ENCODE measurements around the gene SRGAP1. TPM values are rescaled to one million over a fixed set of nuclear protein-coding genes. Genes with fewer than 3 reads are reported as not detected.

Gene SRGAP1
- total and polyA plus RNA-seq, 9 of the 15 experiments (the other 6 are each of a cell fraction or from before 2014, with no cell fraction given), result 0.01 to 0.13 (median 0.04) TPM; not detected in 3

DNA sequence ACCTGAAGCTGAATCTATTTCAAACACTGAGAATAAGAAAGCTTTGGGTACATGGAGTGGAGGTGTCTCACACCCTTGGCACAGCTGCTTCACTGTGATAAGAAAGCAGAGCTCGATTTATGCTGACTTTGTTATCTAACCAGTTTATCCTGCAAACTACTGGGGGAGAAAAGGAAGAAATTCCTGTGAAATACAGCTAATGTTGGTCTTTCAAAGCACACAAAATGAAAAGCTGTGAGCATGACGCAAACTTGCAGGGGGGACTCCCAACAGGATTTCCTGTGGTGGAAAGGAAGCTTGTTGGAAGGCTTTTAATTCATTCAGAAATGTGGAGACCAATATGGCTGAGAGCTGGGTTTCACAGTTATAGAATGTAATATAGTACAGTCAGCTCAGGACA is 53.4 kb downstream of the SRGAP1 start (continued):
- TF ChIP-seq MYNN (IDR thresholded peaks at IDR 0.05) (no peak), MYNN (CRISPR knock-in tag; IDR thresholded peaks at IDR 0.05) (no peak), TAL1 (IDR thresholded peaks at IDR 0.05) (peak; percentile 47; the same call in 1 of the 2 replicates), SETDB1 (IDR thresholded peaks at IDR 0.05; ENCODE audit: low read length) (no peak), JUN (IDR thresholded peaks at IDR 0.05; ENCODE audit: borderline replicate concordance, low read depth, low read length) (no peak), JUN (CRISPR knock-in tag; IDR thresholded peaks at IDR 0.05; ENCODE audit: borderline replicate concordance) (no peak), ARID1B (IDR thresholded peaks at IDR 0.05) (peak; percentile 61), SMARCA4 (IDR thresholded peaks at IDR 0.05) (0 out of 2 replicates have a peak, but pooled peaks have one; percentile 15), ZNF274 (IDR thresholded peaks at IDR 0.05; ENCODE audit: borderline replicate concordance, low read depth, low read length) (no peak)
- TF ChIP-seq, protein P1, sequence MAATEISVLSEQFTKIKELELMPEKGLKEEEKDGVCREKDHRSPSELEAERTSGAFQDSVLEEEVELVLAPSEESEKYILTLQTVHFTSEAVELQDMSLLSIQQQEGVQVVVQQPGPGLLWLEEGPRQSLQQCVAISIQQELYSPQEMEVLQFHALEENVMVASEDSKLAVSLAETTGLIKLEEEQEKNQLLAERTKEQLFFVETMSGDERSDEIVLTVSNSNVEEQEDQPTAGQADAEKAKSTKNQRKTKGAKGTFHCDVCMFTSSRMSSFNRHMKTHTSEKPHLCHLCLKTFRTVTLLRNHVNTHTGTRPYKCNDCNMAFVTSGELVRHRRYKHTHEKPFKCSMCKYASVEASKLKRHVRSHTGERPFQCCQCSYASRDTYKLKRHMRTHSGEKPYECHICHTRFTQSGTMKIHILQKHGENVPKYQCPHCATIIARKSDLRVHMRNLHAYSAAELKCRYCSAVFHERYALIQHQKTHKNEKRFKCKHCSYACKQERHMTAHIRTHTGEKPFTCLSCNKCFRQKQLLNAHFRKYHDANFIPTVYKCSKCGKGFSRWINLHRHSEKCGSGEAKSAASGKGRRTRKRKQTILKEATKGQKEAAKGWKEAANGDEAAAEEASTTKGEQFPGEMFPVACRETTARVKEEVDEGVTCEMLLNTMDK (IDR thresholded peaks at IDR 0.05; ENCODE audit: borderline replicate concordance, insufficient read depth, low read depth, low read length, poor library complexity, severe bottlenecking), result no peak
- TF ChIP-seq, protein P2, sequence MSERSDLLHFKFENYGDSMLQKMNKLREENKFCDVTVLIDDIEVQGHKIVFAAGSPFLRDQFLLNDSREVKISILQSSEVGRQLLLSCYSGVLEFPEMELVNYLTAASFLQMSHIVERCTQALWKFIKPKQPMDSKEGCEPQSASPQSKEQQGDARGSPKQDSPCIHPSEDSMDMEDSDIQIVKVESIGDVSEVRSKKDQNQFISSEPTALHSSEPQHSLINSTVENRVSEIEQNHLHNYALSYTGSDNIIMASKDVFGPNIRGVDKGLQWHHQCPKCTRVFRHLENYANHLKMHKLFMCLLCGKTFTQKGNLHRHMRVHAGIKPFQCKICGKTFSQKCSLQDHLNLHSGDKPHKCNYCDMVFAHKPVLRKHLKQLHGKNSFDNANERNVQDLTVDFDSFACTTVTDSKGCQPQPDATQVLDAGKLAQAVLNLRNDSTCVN (CRISPR knock-in tag; IDR thresholded peaks at IDR 0.05), result no peak

Data from K562 (cell line).